Measurements from ENCODE around the gene FAM83D. TPM values are rescaled to one million over a fixed set of nuclear protein-coding genes. Genes with fewer than 3 reads are reported as not detected.

FAM83D gene
- total RNA-seq, 3 donors from 2014 or later, result 1.3 to 1.9 (median 1.4) TPM

Other genes starting within 250 kb of the FAM83D start
- not detected for gene SLC32A1, start 201.9 kb upstream of the FAM83D start, total RNA-seq
- gene ACTR5, start 178.0 kb upstream of the FAM83D start, total RNA-seq, result 10 to 100 TPM; 20.1 to 23.0 (median 21.1) TPM
- 100 to 1,000 TPM; 148 to 163 (median 160) TPM for gene PPP1R16B, start 120.7 kb upstream of the FAM83D start, total RNA-seq
- gene DHX35, start 35.9 kb downstream of the FAM83D start, total RNA-seq, result 10 to 100 TPM; 14.3 to 17.2 (median 15.8) TPM